Measurements from ENCODE around the gene CAPN14.

Gene CAPN14

GRCh38 chr2:31223749-31224148 is 6.4 kb upstream of the CAPN14 start:
- no peak for DNase-seq

- DNase-seq, result no peak
Measured at GRCh38 chr2:31223026-31223425, 5.7 kb upstream of the CAPN14 start.

- DNase-seq, result no peak
Measured at GRCh38 chr2:31222071-31222470, 4.8 kb upstream of the CAPN14 start.

GRCh38 chr2:31221544-31221943 is 4.2 kb upstream of the CAPN14 start:
- DNase-seq, result no peak

GRCh38 chr2:31219131-31219969 is 2.0 kb upstream of the CAPN14 start:
- no peak for DNase-seq

GRCh38 chr2:31216734-31217133 is 581 bp downstream of the CAPN14 start:
- DNase-seq, result no peak

GRCh38 chr2:31214444-31214915 is 2.8 kb downstream of the CAPN14 start:
- no peak for DNase-seq

GRCh38 chr2:31213601-31214443 is 3.5 kb downstream of the CAPN14 start:
- DNase-seq, result no peak

- no peak for DNase-seq
Measured at GRCh38 chr2:31212659-31213600, 4.4 kb downstream of the CAPN14 start.

GRCh38 chr2:31208240-31208639 is 9.1 kb downstream of the CAPN14 start:
- DNase-seq, result no peak

GRCh38 chr2:31207790-31208189 is 9.5 kb downstream of the CAPN14 start:
- no peak for DNase-seq

- no peak for DNase-seq
Measured at GRCh38 chr2:31205613-31206012, 11.7 kb downstream of the CAPN14 start.

- DNase-seq, result no peak
Measured at GRCh38 chr2:31205186-31205585, 12.1 kb downstream of the CAPN14 start.

- no peak for DNase-seq
Measured at GRCh38 chr2:31204783-31205182, 12.5 kb downstream of the CAPN14 start.

GRCh38 chr2:31203916-31204315 is 13.4 kb downstream of the CAPN14 start:
- no peak for DNase-seq

GRCh38 chr2:31202833-31203232 is 14.5 kb downstream of the CAPN14 start:
- DNase-seq, result no peak

- no peak for DNase-seq
Measured at GRCh38 chr2:31202041-31202440, 15.3 kb downstream of the CAPN14 start.

- DNase-seq, result no peak
Measured at GRCh38 chr2:31200972-31201371, 16.3 kb downstream of the CAPN14 start.

- DNase-seq, result no peak
Measured at GRCh38 chr2:31199206-31199605, 18.1 kb downstream of the CAPN14 start.

- no peak for DNase-seq
Measured at GRCh38 chr2:31197669-31198068, 19.6 kb downstream of the CAPN14 start.

- DNase-seq, result no peak
Measured at GRCh38 chr2:31197166-31197565, 20.1 kb downstream of the CAPN14 start.

- no peak for DNase-seq
Measured at GRCh38 chr2:31196622-31197021, 20.7 kb downstream of the CAPN14 start.

GRCh38 chr2:31193806-31194205 is 23.5 kb downstream of the CAPN14 start:
- no peak for DNase-seq

Data from EL (cell line).